Keratinocyte (primary cell): ENCODE results near the gene ATG10. TPM values are rescaled to one million over a fixed set of nuclear protein-coding genes. Genes with fewer than 3 reads are reported as not detected.

Experiments
- DNase-seq: peaks from one replicate; pipeline ENCODE4 v3.0.0-alpha.2; 2011; ENCODE audit warnings: low read depth, missing footprints, low spot score
- FAIRE-seq: peaks from 2 replicates; lab custom pipeline; 2011; peaks lifted over from hg19 to GRCh38; lab: Jason Lieb, UNC
- H2AFZ ChIP-seq: 2 replicates; pipeline ENCODE4 v1.6.0; 2012; ENCODE audit warnings: low read length, control low read depth, inconsistent platforms; ENCODE audit not compliant: control insufficient read depth
- H3K27ac ChIP-seq: 2 replicates; pipeline ENCODE4 v1.5.1; 2011; ENCODE audit warnings: low read length; ENCODE audit not compliant: control insufficient read depth, insufficient read depth
- H3K27me3 ChIP-seq: 3 replicates; pipeline ENCODE4 v1.6.0; 2011; ENCODE audit warnings: low read length; ENCODE audit not compliant: control insufficient read depth, insufficient read depth; ENCODE audit errors: extremely low read depth
- H3K36me3 ChIP-seq, 2 experiments: 2 replicates in 1 of 2; 3 replicates in 1 of 2; pipeline ENCODE4 v1.5.1; 2011; ENCODE audit warnings: low read length in 2 of 2, mild to moderate bottlenecking in 1 of 2; ENCODE audit not compliant: control insufficient read depth in 2 of 2, insufficient read depth in 2 of 2; ENCODE audit errors: extremely low read depth in 1 of 2
- H3K4me1 ChIP-seq: 3 replicates; pipeline ENCODE4 v1.5.1; 2011; ENCODE audit warnings: low read length; ENCODE audit not compliant: control insufficient read depth, insufficient read depth; ENCODE audit errors: extremely low read depth
- H3K4me2 ChIP-seq: 3 replicates; pipeline ENCODE4 v1.6.0; 2011; ENCODE audit warnings: low read depth, low read length; ENCODE audit not compliant: control insufficient read depth, insufficient read depth; ENCODE audit errors: extremely low read depth
- H3K4me3 ChIP-seq, 3 experiments: fragments of 200-600 bp in 1 of 3; sonication (generic) in 1 of 3; 2 replicates in 2 of 3; 3 replicates in 1 of 3; pipeline ENCODE4 v1.5.1; 2011 to 2016; ENCODE audit warnings: low read length in 3 of 3, mild to moderate bottlenecking in 3 of 3, control low read depth in 2 of 3, inconsistent platforms in 1 of 3, low read depth in 1 of 3, mixed read lengths in 1 of 3, mixed run types in 1 of 3, moderate library complexity in 1 of 3; ENCODE audit not compliant: control insufficient read depth in 2 of 3, insufficient read depth in 2 of 3; ENCODE audit errors: extremely low read depth in 1 of 3
- H3K79me2 ChIP-seq: 2 replicates; pipeline ENCODE4 v1.6.0; 2012; ENCODE audit warnings: low read length; ENCODE audit not compliant: control insufficient read depth, insufficient read depth
- H3K9ac ChIP-seq: 3 replicates; pipeline ENCODE4 v1.6.0; 2011; ENCODE audit warnings: low read length; ENCODE audit not compliant: control insufficient read depth, insufficient read depth; ENCODE audit errors: extremely low read depth
- H3K9me1 ChIP-seq: 3 replicates; pipeline ENCODE4 v1.6.0; 2011; ENCODE audit warnings: low read length; ENCODE audit not compliant: control insufficient read depth, insufficient read depth; ENCODE audit errors: extremely low read depth
- H3K9me3 ChIP-seq: 2 replicates; pipeline ENCODE4 v1.5.1; 2012; ENCODE audit warnings: low read depth, low read length; ENCODE audit not compliant: control insufficient read depth
- H4K20me1 ChIP-seq: 3 replicates; pipeline ENCODE4 v1.6.0; 2011; ENCODE audit warnings: low read length; ENCODE audit not compliant: control insufficient read depth, insufficient read depth; ENCODE audit errors: extremely low read depth
- CTCF ChIP-seq, 3 experiments: IDR thresholded peaks in 1 of 3; conservative IDR thresholded peaks in 1 of 3; optimal IDR thresholded peaks in 1 of 3; 2 replicates in 2 of 3; 3 replicates in 1 of 3; pipeline versions ENCODE3 to v1.5.1; 2011; ENCODE audit warnings: low read length in 3 of 3, mild to moderate bottlenecking in 3 of 3, moderate library complexity in 2 of 3, control low read depth in 1 of 3, inconsistent platforms in 1 of 3; ENCODE audit not compliant: insufficient read depth in 2 of 3; ENCODE audit errors: extremely low read depth in 1 of 3
- EZH2 ChIP-seq: IDR thresholded peaks from one replicate; pipeline ENCODE4 v1.6.1; 2012; ENCODE audit warnings: inconsistent platforms, mild to moderate bottlenecking, low read length, moderate library complexity
- dilution Hi-C: fragments of 300-500 bp; cut with MboI; formaldehyde crosslinking; loops from one replicate; pipeline ENCODE4 v1.7.0; 2020; ENCODE audit warnings: low sequenced_read_pairs; ENCODE audit not compliant: extremely low pct_ligation_motif_present
- polyA plus RNA-seq, 5 experiments: library from polyadenylated mRNA; depleted of rRNA in 3 of 5; stranded (reverse) in 3 of 5; stranded (forward) in 1 of 5; unstranded in 1 of 5; fragments of >200 nt; gene quantifications; 1 replicate in 1 of 5; 2 replicates in 3 of 5; 3 replicates in 1 of 5; pipeline versions ENCODE4 v1.2.1 to v1.2.3, GENCODE V29; 2011 to 2012; ENCODE audit warnings: missing spikeins in 2 of 5, low read depth in 1 of 5, low replicate concordance in 1 of 5

Gene ATG10
- polyA plus RNA-seq, 1 donor (not counting 4 experiments of a cell fraction or from before 2014, with no cell fraction given): 5.4 TPM

- FAIRE-seq: no peak
- dilution Hi-C loops: no loop called here
These were observed 284.0 kb downstream of the ATG10 start for GRCh38 chr5:82255844-82256243.

GRCh38 chr5:82257247-82257646 lies 285.4 kb downstream of the ATG10 start:
- Histone ChIP-seq H3K9me3 (no peaks in the 10 kb centered on the region), H3K9ac (no peak overlapping the region), H3K36me3 (no peaks in the 10 kb centered on the region), H3K9me1 (peaks cover 2% of the 10 kb centered on the region), H2AFZ (no peak overlapping the region), H4K20me1 (no peaks in the 10 kb centered on the region), H3K79me2 (no peaks in the 10 kb centered on the region), H3K4me3 (no peak overlapping the region), H3K4me1 (no peaks in the 10 kb centered on the region), H3K27ac (no peak overlapping the region), H3K4me2 (no peak overlapping the region), H3K27me3 (no peaks in the 10 kb centered on the region)
- DNase-seq (no peak), FAIRE-seq (no peak)
- dilution Hi-C loops: no loop called here
- TF ChIP-seq EZH2 (no peak), CTCF (optimal IDR thresholded peaks at IDR 0.05 in 1 of 3, IDR thresholded peaks at IDR 0.05 in 1 of 3, conservative IDR thresholded peaks at IDR 0.05 in 1 of 3; ENCODE audit: extremely low read depth in 1 of 3, insufficient read depth in 2 of 3, low read length in 3 of 3) (no peak)

More at GRCh38 chr5:82255844-82256243, 284.0 kb downstream of the ATG10 start:
- Histone ChIP-seq H4K20me1 (no peaks in the 10 kb centered on the region), H3K4me2 (no peak overlapping the region), H3K9me1 (peaks cover 2% of the 10 kb centered on the region), H3K27me3 (no peaks in the 10 kb centered on the region), H3K9me3 (no peaks in the 10 kb centered on the region), H3K79me2 (no peaks in the 10 kb centered on the region), H2AFZ (no peak overlapping the region), H3K36me3 (no peaks in the 10 kb centered on the region), H3K4me3 (no peak overlapping the region), H3K4me1 (no peaks in the 10 kb centered on the region), H3K9ac (no peak overlapping the region), H3K27ac (no peak overlapping the region)
- no peak for TF ChIP-seq EZH2
- no peak for TF ChIP-seq CTCF (optimal IDR thresholded peaks at IDR 0.05 in 1 of 3, IDR thresholded peaks at IDR 0.05 in 1 of 3, conservative IDR thresholded peaks at IDR 0.05 in 1 of 3; ENCODE audit: extremely low read depth in 1 of 3, insufficient read depth in 2 of 3, low read length in 3 of 3)
- no peak for DNase-seq
